ENCODE data around the gene GLE1.
"Not testable (repeated sequence)": the region's sequence is repeated elsewhere in the genome, so short reads cannot be mapped to it uniquely, and the experiment has no call there.

The GLE1 gene

GRCh38 chr9:128495296-128495695, 9.2 kb upstream of the GLE1 start:
- no peak overlapping the region for H3K4me3 ChIP-seq (ENCODE audit: low read depth, low read length)

DNA sequence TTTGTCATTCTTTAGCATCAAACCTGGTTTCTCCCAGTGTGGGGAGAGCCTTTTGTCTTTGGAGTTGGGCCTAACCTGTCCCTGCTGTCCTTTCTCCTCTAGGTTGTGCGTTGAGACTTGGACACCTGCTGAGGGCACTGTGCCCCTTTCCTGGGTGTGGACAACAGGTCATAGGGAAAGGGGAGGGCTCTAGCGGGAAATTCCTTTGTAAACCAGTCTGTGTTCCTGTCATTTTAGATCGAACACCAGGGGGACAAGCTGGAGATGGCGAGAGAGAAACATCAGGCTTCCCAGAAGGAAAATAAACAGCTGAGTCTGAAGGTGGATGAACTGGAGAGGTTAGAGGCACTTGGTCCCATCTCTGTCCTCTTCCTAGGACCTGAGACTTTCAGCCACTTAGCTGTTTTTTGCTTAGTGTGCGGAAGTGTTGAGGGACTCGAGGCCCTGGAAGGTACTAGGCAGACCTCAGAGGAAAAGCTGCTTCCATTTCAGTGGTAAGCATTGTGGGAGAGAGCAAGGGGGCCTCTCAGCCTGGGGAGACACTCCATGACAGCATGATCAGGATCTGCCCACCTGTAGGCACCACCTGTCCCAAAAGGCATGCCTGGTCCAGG, 8.6 kb upstream of the GLE1 start:
- no peak overlapping the region for H3K4me3 ChIP-seq (ENCODE audit: low read depth, low read length)

- H3K4me3 ChIP-seq (ENCODE audit: low read depth, low read length) = no peak overlapping the region
Measured at GRCh38 chr9:128497824-128498610, 6.5 kb upstream of the GLE1 start.

DNA sequence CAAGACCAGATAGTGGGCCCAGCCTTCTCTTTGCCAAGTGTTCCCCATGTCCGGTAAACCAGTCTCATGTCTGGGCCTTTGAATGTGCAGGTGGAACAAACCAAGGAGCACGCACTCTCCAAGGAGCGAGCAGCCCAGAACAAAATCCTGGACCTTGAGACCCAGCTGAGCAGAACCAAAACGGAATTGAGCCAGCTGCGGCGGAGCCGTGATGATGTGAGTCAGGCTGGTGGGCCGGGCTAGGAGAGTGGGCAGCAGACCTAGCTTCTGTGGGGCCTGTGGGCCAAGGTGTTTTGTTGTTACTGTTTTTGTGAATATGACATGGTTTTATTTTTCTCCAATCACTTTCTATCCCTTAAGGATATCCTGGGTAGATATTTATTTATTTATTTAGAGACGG, 5.6 kb upstream of the GLE1 start:
- no peak overlapping the region for H3K4me3 ChIP-seq (ENCODE audit: low read depth, low read length)

DNA sequence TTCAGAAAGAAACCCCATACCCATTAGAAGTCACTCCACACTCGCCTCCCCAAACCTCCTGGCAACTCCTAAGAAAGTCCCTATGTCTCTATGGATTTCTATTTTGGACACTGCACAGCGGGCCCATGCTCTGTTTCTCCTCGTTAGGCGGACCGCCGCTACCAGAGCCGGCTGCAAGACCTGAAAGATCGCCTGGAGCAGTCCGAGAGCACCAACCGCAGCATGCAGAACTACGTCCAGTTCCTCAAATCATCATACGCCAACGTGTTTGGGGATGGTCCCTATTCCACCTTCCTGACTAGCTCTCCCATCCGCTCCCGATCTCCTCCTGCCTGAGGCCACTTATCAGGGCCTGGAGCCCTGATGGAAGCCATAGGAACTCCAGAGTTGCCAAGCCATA, 4.6 kb upstream of the GLE1 start:
- H3K4me3 ChIP-seq (ENCODE audit: low read depth, low read length) = no peak overlapping the region

DNA sequence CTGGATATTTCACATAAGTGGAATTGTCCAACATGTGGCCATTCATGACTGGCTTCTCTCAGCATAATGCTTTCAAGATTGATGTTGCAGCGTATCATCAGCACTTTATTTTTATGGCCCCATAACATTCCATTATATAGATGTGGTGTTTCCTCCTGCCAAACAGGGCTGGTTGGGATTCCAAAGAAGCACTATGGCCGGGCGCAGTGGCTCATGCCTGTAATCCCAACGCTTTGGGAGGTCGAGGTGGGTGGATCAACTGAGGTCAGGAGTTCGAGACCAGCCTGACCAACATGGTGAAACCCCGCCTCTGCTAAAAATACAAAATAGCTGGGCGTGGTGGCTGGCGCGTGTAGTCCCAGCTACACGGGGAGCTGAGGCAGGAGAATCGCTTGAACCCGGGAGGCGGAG, 1.1 kb upstream of the GLE1 start:
- not testable (repeated sequence) for H3K4me3 ChIP-seq (ENCODE audit: low read depth, low read length)

- no peak overlapping the region for H3K4me3 ChIP-seq (ENCODE audit: low read depth, low read length)
Measured at GRCh38 chr9:128503870-128504269, 649 bp upstream of the GLE1 start.

DNA sequence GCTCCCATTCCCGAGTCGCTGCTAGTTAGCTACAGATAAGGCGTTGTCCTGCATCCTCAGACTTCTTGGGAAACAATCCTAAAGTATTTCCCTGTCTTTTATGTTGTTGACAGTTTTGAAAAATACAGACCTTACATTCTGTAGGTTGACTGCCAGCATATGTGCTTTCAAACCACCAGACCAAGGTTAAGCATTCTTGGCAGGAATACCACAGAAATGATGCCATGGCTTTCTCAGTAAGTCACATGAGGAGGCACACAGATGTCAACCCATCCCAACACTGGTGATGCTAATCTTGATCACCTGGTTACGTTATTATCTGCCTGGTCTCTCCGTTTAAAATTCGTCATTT, 871 bp downstream of the GLE1 start:
- H3K4me3 ChIP-seq (ENCODE audit: low read depth, low read length) = peak overlapping the region; percentile 75

DNA sequence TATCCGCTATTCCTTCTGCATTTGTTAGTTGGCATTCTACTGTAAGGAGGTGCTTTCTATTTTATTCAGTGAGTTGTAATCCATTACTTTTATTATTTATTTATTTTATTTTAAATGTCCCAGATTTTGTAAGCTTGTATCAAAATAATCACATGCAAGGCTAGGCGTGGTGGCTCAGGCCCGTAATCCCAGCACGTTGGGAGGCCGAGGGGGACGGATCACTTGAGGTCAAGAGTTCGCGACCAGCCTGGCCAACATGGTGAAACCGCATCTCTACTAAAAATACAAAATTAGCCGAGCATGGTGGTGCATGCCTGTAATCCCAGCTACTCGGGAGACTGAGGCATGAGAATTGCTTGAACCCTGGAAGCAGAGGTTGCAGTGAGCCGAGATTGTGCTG, 1.4 kb downstream of the GLE1 start:
- H3K4me3 ChIP-seq (ENCODE audit: low read depth, low read length) = not testable (repeated sequence)

DNA sequence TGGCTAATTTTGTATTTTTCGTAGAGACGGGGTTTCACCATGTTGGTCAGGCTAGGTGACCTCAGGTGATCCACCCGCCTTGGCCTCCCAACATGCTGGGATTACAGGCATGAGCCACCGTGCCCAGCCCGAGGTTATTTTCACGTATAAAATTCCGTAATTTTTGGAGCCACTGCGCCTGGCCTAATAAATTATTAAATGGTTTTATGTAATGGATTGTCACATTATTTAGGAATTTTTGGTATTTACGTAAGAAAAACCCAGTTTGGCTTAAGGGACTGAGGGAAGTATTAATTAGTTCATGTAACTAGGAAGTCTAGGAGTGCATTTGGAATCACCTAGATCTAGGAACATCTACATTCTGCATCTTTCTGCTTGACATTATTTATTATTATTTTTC, 8.3 kb downstream of the GLE1 start:
- no peak overlapping the region for H3K4me3 ChIP-seq (ENCODE audit: low read depth, low read length)

- H3K4me3 ChIP-seq (ENCODE audit: low read depth, low read length) = no peak overlapping the region
Measured at GRCh38 chr9:128521956-128522355, 17.4 kb downstream of the GLE1 start.

- H3K4me3 ChIP-seq (ENCODE audit: low read depth, low read length) = no peak overlapping the region
Measured at GRCh38 chr9:128523199-128523925, 18.8 kb downstream of the GLE1 start.

GRCh38 chr9:128526720-128527119, 22.2 kb downstream of the GLE1 start:
- no peak overlapping the region for H3K4me3 ChIP-seq (ENCODE audit: low read depth, low read length)

DNA sequence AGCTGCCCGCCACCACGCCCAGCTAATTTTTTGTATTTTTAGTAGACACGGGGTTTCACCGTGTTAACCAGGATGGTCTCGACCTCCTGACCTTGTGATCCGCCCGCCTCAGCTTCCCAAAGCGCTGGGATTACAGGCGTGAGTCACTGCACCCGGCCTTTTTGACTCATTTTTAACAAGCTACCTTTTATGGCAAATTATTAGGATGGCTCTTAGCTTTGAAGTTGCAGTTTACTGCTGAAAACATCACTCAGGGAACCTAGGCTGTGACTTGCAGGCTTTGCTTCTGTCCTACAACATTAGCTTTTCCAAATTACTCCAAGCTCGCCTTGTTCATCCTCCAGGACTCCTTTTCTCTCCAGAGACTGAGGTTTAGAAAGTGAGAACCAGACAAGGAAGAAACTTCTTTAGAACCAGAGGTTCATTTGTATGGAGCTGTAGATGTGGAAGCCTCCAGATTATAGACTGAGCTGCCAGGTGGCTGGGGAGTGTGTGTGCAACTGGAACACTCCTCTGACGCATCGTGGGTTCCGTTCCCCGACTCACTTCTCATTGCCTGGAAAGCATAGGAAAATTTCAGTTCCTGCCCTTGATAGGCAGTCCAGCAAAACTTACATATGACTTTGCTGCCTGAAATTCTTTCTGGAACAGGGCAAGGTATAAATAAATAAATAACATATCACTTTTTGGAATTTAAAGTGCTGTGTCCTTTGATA, 24.1 kb downstream of the GLE1 start:
- no peak overlapping the region for H3K4me3 ChIP-seq (ENCODE audit: low read depth, low read length)

DNA sequence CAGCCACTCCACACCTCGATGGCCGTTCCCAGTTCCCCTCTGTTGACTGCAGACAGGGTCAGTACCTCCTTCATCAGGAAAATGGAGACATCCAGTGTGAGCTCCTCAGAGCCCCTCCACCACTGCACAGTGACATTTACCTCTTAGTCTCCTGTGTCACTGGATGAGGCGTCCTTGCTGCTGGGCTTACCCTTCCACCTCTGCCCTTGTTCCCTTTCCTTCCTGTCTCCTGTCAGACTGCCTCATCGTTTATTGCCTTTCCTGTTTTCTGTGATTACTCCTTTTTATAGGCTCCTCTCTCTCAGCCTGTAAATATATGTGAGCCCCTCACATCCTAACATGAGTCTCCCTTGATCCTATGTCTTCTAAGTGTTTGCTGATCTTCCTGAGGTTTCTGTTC, 24.7 kb downstream of the GLE1 start:
- no peak overlapping the region for H3K4me3 ChIP-seq (ENCODE audit: low read depth, low read length)

- H3K4me3 ChIP-seq (ENCODE audit: low read depth, low read length) = no peak overlapping the region
Measured at GRCh38 chr9:128532581-128532980, 28.1 kb downstream of the GLE1 start.

DNA sequence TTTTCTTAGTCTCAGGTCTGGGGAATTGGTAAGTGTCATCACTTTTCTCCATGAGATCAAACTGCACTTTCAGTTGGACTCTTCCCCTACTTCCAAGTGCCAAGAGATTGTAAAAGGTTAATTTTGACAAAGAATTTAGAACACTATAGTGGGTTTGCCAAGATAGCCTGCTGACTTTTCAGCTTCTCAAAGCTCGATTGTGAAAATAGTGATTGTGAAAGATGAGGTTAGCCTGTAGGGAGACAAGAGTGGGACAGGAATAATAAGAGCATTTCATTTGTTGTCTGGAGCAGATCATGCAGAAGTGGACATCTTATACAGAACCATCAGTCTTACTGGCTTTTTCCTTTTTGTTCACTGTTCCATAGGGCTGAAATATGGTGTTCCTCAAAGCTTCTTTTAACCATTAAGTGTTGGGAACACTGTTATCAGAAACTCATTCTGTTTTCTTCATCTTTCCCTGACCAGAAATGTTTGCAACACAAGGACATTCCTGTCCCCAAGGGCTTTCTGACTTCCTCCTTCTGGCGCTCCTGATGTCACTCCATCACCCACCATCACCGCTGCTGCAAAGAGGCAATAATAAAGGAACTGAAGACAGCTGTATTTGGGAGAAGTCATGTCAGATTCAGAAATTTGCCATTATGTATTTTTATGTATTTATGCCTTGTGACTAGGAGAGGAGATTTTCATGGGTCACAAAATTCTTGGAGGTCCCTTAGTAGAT, 36.3 kb downstream of the GLE1 start:
- no peak overlapping the region for H3K4me3 ChIP-seq (ENCODE audit: low read depth, low read length)

DNA sequence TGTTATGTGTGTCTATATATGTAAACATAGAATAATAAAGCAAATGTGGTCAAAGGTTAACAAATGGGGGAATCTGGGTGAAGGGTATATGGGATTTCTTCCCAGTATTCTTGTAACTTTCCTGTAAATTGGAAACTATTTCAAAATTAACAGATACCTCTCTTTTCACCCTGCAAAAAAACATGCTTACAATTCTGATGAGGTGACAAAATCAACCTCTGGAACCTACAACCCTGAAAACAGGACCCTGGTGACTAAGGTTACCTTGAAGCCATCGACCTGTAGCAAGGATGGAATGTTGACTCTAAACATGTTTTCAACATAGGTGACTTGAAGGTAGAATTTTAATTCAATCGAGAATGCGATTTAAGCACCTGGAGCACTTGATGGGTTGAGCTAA, 42.0 kb downstream of the GLE1 start:
- H3K4me3 ChIP-seq (ENCODE audit: low read depth, low read length) = no peak overlapping the region

DNA sequence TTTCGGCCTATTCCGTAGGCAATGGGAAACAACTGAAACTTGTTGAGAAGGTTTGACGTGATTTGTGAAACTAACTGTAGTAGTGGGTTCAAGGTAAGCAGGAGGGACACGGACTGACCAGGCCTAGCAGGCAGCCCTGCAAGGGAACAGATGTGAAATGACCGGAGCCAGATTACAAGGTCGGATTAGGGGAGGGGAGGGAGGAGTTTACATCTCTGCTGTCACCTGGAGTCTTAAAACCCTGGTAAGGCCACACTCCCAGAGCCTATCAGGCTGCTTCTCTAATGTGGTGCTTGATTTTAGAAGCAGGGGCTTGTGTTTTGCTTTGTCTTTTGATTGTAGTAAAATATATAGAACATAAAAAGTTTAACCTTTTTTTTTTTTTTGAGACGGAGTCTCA, 44.4 kb downstream of the GLE1 start:
- no peak overlapping the region for H3K4me3 ChIP-seq (ENCODE audit: low read depth, low read length)

GRCh38 chr9:128550226-128550625, 45.7 kb downstream of the GLE1 start:
- H3K4me3 ChIP-seq (ENCODE audit: low read depth, low read length) = no peak overlapping the region

Data from iPS-11a (cell line).